GM12878 (cell line): ENCODE measurements around the gene SYT4. TPM values are rescaled to one million over a fixed set of nuclear protein-coding genes. Genes with fewer than 3 reads are reported as not detected.

ENCODE experiments used
- ATAC-seq: fragments of 200-7000 bp; cut with Tn5 transposase; 3 replicates; pipeline ENCODE4 v1.9.1; 2020; ENCODE audit warnings: mild to moderate bottlenecking, moderate library complexity
- BruUV-seq: library from RNA; stranded (reverse); fragments of 400-500 nt; replicated peaks from 2 replicates; lab custom pipeline; 2021; lab: Mats Ljungman, UMichigan
- CTCF ChIA-PET: fragments of 300-600 bp; sonication (Branson Sonifier 250); formaldehyde crosslinking; extraction: SDS; loops from one replicate; lab custom pipeline; 2021; ENCODE audit warnings: inconsistent platforms; lab: Yijun Ruan, JAX
- POLR2A ChIA-PET: fragments of 350-600 bp; formaldehyde crosslinking; extraction: SDS; loops from one replicate; lab custom pipeline; 2021; ENCODE audit warnings: inconsistent platforms; lab: Charles Lee
- RAD21 ChIA-PET: fragments of 300-600 bp; sonication (Branson Sonifier 250); formaldehyde crosslinking; loops from one replicate; lab custom pipeline; 2023; ENCODE audit warnings: antibody characterized with exemption; ENCODE audit not compliant: unreplicated experiment; lab: Charles Lee
- SMC1A ChIA-PET: fragments of 300-600 bp; sonication (Branson Sonifier 250); formaldehyde crosslinking; loops from one replicate; lab custom pipeline; 2023; ENCODE audit not compliant: unreplicated experiment, uncharacterized antibody; lab: Charles Lee
- DNase-seq: peaks from one replicate; pipeline ENCODE4 v3.0.0-alpha.2; 2011; ENCODE audit warnings: low read depth, low spot score
- FAIRE-seq: peaks from 3 replicates; lab custom pipeline; 2011; peaks lifted over from hg19 to GRCh38; lab: Jason Lieb, UNC
- H2AFZ ChIP-seq: 2 replicates; pipeline ENCODE4 v1.6.0; 2011; ENCODE audit warnings: low read depth, low read length, control low read depth; ENCODE audit not compliant: control insufficient read depth
- H3K27ac ChIP-seq: 2 replicates; pipeline ENCODE4 v1.5.1; 2011; ENCODE audit warnings: control low read depth; ENCODE audit not compliant: control insufficient read depth, insufficient read depth
- H3K27me3 ChIP-seq, 2 experiments: replicated peaks in 1 of 2; 2 replicates each; pipeline versions ENCODE4 v1.6.0 to v1.6.1; 2011; ENCODE audit warnings: low read length in 1 of 2; ENCODE audit not compliant: control insufficient read depth in 2 of 2, insufficient read depth in 2 of 2
- H3K36me3 ChIP-seq, 2 experiments: 2 replicates each; pipeline ENCODE4 v1.5.1; 2011; ENCODE audit warnings: low read length in 1 of 2; ENCODE audit not compliant: control insufficient read depth in 2 of 2, insufficient read depth in 2 of 2
- H3K4me1 ChIP-seq: 2 replicates; pipeline ENCODE4 v1.6.1; 2011; ENCODE audit warnings: mild to moderate bottlenecking, low read length, moderate library complexity, mixed read lengths; ENCODE audit not compliant: control insufficient read depth, insufficient read depth
- H3K4me2 ChIP-seq: 2 replicates; pipeline ENCODE4 v1.6.0; 2011; ENCODE audit warnings: control low read depth; ENCODE audit not compliant: control insufficient read depth, insufficient read depth
- H3K4me3 ChIP-seq: fragments of 200-600 bp; sonication (generic); 2 replicates; pipeline ENCODE4 v1.5.1; 2016
- H3K79me2 ChIP-seq: 2 replicates; pipeline ENCODE4 v1.6.0; 2011; ENCODE audit warnings: low read length; ENCODE audit not compliant: control insufficient read depth, insufficient read depth
- H3K9ac ChIP-seq: 2 replicates; pipeline ENCODE4 v1.8.0; 2011; ENCODE audit warnings: low read length, control low read depth, mixed read lengths; ENCODE audit not compliant: control insufficient read depth, insufficient read depth
- H3K9me3 ChIP-seq: replicated peaks from 3 replicates; pipeline ENCODE4 v1.5.1; 2011; ENCODE audit warnings: mild to moderate bottlenecking, low read length; ENCODE audit not compliant: control insufficient read depth, insufficient read depth
- H4K20me1 ChIP-seq: 2 replicates; pipeline ENCODE4 v1.6.0; 2011; ENCODE audit not compliant: control insufficient read depth, insufficient read depth
- CTCF ChIP-seq, 3 experiments: IDR thresholded peaks in 2 of 3; conservative IDR thresholded peaks in 1 of 3; 2 replicates each; pipeline ENCODE4 v1.5.1; 2011; ENCODE audit warnings: low read depth in 3 of 3, low read length in 3 of 3, mild to moderate bottlenecking in 3 of 3, control low read depth in 2 of 3, moderate library complexity in 2 of 3, inconsistent platforms in 1 of 3, mixed read lengths in 1 of 3; ENCODE audit not compliant: control insufficient read depth in 2 of 3, insufficient read depth in 1 of 3; ENCODE audit errors: extremely low read depth in 1 of 3
- FOXM1 ChIP-seq: IDR thresholded peaks from 2 replicates; pipeline ENCODE4 v1.6.1; 2012; ENCODE audit warnings: low read depth, mild to moderate bottlenecking, inconsistent platforms, low read length, moderate library complexity
- HDGF ChIP-seq: fragments of 450-650 bp; IDR thresholded peaks from 2 replicates; pipeline ENCODE4 v1.6.1; 2016; ENCODE audit warnings: antibody characterized with exemption
- NFYB ChIP-seq: IDR thresholded peaks from 2 replicates; pipeline ENCODE4 v1.6.1; 2011; ENCODE audit warnings: low read depth, mild to moderate bottlenecking, low read length, improper control_type of control experiment, moderate library complexity; ENCODE audit not compliant: insufficient read depth
- POLR2A ChIP-seq: IDR thresholded peaks from 2 replicates; pipeline ENCODE4 v1.6.1; 2011; ENCODE audit warnings: low read depth, mild to moderate bottlenecking, low read length
- RB1 ChIP-seq: fragments of 450-650 bp; formaldehyde crosslinking; IDR thresholded peaks from 2 replicates; pipeline ENCODE4 v1.6.1; 2017; ENCODE audit warnings: mild to moderate bottlenecking, borderline replicate concordance
- YBX1 ChIP-seq: fragments of 450-650 bp; IDR thresholded peaks from 2 replicates; pipeline ENCODE4 v1.6.1; 2016; ENCODE audit warnings: antibody characterized with exemption
- YY1 ChIP-seq: IDR thresholded peaks from 2 replicates; pipeline ENCODE4 v1.6.1; 2011; ENCODE audit warnings: low read depth, mild to moderate bottlenecking, low read length
- WGBS: methylation state at CpG from one replicate; pipeline ENCODE4 v1.1.6; 2016; ENCODE audit warnings: low lambda C conversion rate; ENCODE audit not compliant: insufficient replicate concordance, insufficient coverage; ENCODE audit errors: missing lambda C conversion rate; 5-methylcytosine and 5-hydroxymethylcytosine counted together
- in situ Hi-C: fragments of 300-500 bp; cut with MboI; formaldehyde crosslinking; loops from 9 replicates; pipeline ENCODE4 v1.14.3; 2018; ENCODE audit warnings: mixed read lengths
- intact Hi-C: fragments of 100-400 bp; cut with micrococcal nuclease; formaldehyde crosslinking; loops from one replicate; pipeline ENCODE4 v1.14.2; 2022; ENCODE audit not compliant: unreplicated experiment
- polyA plus RNA-seq, 11 experiments: library from polyadenylated mRNA; depleted of rRNA in 4 of 11; unstranded in 6 of 11; stranded (reverse) in 5 of 11; fragments of >200 nt; fragmentation: Nextera tagmentation in 4 of 11; fragmentation: Illumina TruSeq in 1 of 11; extraction: Ambion mirVana in 4 of 11; extraction: Trizol in 1 of 11; gene quantifications; 1 replicate in 1 of 11; 2 replicates in 10 of 11; pipeline versions ENCODE4 v1.2.1 to v1.2.3, GENCODE V29; 2011 to 2016; ENCODE audit warnings: inconsistent platforms in 2 of 11, missing spikeins in 2 of 11, low read depth in 1 of 11
- total RNA-seq, 4 experiments: library from RNA; depleted of rRNA in 3 of 4; stranded (reverse); fragments of >200 nt in 3 of 4; fragmentation: Illumina TruSeq in 1 of 4; extraction: Trizol in 1 of 4; gene quantifications; 2 replicates each; pipeline versions ENCODE4 v1.2.1 to v1.2.3, GENCODE V29; 2013 to 2021
- TF ChIP-seq, protein P1 (sequence below): fragments of 450-650 bp; IDR thresholded peaks from 2 replicates; pipeline ENCODE4 v1.6.1; 2016; ENCODE audit warnings: mild to moderate bottlenecking
- TF ChIP-seq, protein P2 (sequence below): fragments of 450-650 bp; formaldehyde crosslinking; IDR thresholded peaks from 2 replicates; pipeline ENCODE4 v1.5.0; 2022; ENCODE audit warnings: mild to moderate bottlenecking, missing genetic modification characterization

Gene SYT4
- total and polyA plus RNA-seq, 10 of the 15 experiments (the other 5 are each of a cell fraction or from before 2014, with no cell fraction given) = 0.09 to 0.18 (median 0.11) TPM; not detected in 7

GRCh38 chr18:43238429-43238828, 38.9 kb downstream of the SYT4 start:
- H2AFZ ChIP-seq = no peak overlapping the region
- SMC1A ChIA-PET = interaction anchor here (1.2 kb wide), 1 partner anchor 15 kb away, joined by 3 read pairs; no protein-coding TSS in a partner anchor
- no peak overlapping the region for H3K4me2 ChIP-seq
- DNase-seq (no peak), ATAC-seq (no peak), FAIRE-seq (no peak)
- in situ Hi-C loops (no loop called here), intact Hi-C loops (no loop called here)
- H3K27ac ChIP-seq = no peak overlapping the region
- RAD21 ChIA-PET = no interaction called here
- H3K9me3 ChIP-seq = no peaks in the 10 kb centered on the region
- H3K27me3 ChIP-seq = no peaks in the 10 kb centered on the region
- TF ChIP-seq, protein P1, sequence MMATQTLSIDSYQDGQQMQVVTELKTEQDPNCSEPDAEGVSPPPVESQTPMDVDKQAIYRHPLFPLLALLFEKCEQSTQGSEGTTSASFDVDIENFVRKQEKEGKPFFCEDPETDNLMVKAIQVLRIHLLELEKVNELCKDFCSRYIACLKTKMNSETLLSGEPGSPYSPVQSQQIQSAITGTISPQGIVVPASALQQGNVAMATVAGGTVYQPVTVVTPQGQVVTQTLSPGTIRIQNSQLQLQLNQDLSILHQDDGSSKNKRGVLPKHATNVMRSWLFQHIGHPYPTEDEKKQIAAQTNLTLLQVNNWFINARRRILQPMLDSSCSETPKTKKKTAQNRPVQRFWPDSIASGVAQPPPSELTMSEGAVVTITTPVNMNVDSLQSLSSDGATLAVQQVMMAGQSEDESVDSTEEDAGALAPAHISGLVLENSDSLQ = no peak
- POLR2A ChIA-PET = no interaction called here
- H3K36me3 ChIP-seq = no peaks in the 10 kb centered on the region
- BruUV-seq = no TSS peak
- H4K20me1 ChIP-seq = no peaks in the 10 kb centered on the region
- no peak overlapping the region for H3K9ac ChIP-seq
- no peaks in the 10 kb centered on the region for H3K79me2 ChIP-seq
- CTCF ChIA-PET = no interaction called here
- no peak overlapping the region for H3K4me3 ChIP-seq
- 3% methylated on average over 2 of the region's 2 CpGs for WGBS
- no peaks in the 10 kb centered on the region for H3K4me1 ChIP-seq

DNA sequence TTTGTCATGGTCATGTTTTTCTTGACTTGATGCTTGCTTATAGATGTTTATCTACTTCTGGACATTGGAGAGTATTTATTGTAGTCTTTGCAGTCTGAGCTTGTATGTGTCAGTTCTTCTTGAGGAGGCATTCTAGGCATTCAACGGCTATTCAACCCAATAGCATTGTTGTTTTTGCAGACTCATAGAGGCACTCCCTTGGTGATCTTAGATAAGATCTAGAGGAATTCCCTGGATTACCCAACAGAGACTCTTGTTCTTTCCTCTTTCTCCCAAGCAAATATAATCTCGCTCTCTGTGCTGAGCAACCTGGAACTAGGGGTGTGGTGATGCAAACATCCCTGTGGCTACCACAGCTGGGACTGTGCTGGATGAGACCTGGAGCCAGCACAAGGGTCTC, 40.4 kb downstream of the SYT4 start:
- H3K9ac ChIP-seq = no peak overlapping the region
- FAIRE-seq (no peak), ATAC-seq (no peak), DNase-seq (no peak)
- ChIA-PET RAD21 (no interaction called here), CTCF (no interaction called here), SMC1A (interaction anchor here (1.2 kb wide), 1 partner anchor 32 kb away, joined by 3 read pairs; no protein-coding TSS in a partner anchor), POLR2A (no interaction called here)
- no peak overlapping the region for H2AFZ ChIP-seq
- H3K27ac ChIP-seq = no peak overlapping the region
- no peak overlapping the region for H3K4me3 ChIP-seq
- intact Hi-C loops = no loop called here
- 21% methylated on average over 2 of the region's 2 CpGs for WGBS
- H3K4me1 ChIP-seq = no peaks in the 10 kb centered on the region
- no peak overlapping the region for H3K4me2 ChIP-seq
- H4K20me1 ChIP-seq = no peaks in the 10 kb centered on the region
- in situ Hi-C loops = no loop called here
- no TSS peak for BruUV-seq
- no peaks in the 10 kb centered on the region for H3K36me3 ChIP-seq
- H3K79me2 ChIP-seq = no peaks in the 10 kb centered on the region
- no peaks in the 10 kb centered on the region for H3K9me3 ChIP-seq
- H3K27me3 ChIP-seq = no peaks in the 10 kb centered on the region
- no peak for TF ChIP-seq NFYB
- no peak for TF ChIP-seq RB1
- TF ChIP-seq HDGF = no peak
- TF ChIP-seq, protein P2, sequence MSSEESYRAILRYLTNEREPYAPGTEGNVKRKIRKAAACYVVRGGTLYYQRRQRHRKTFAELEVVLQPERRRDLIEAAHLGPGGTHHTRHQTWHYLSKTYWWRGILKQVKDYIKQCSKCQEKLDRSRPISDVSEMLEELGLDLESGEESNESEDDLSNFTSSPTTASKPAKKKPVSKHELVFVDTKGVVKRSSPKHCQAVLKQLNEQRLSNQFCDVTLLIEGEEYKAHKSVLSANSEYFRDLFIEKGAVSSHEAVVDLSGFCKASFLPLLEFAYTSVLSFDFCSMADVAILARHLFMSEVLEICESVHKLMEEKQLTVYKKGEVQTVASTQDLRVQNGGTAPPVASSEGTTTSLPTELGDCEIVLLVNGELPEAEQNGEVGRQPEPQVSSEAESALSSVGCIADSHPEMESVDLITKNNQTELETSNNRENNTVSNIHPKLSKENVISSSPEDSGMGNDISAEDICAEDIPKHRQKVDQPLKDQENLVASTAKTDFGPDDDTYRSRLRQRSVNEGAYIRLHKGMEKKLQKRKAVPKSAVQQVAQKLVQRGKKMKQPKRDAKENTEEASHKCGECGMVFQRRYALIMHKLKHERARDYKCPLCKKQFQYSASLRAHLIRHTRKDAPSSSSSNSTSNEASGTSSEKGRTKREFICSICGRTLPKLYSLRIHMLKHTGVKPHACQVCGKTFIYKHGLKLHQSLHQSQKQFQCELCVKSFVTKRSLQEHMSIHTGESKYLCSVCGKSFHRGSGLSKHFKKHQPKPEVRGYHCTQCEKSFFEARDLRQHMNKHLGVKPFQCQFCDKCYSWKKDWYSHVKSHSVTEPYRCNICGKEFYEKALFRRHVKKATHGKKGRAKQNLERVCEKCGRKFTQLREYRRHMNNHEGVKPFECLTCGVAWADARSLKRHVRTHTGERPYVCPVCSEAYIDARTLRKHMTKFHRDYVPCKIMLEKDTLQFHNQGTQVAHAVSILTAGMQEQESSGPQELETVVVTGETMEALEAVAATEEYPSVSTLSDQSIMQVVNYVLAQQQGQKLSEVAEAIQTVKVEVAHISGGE = no peak
- TF ChIP-seq FOXM1 = no peak
- TF ChIP-seq YBX1 = no peak
- TF ChIP-seq, protein P1 = no peak
- no peak for TF ChIP-seq POLR2A
- no peak for TF ChIP-seq YY1
- no peak for TF ChIP-seq CTCF (IDR thresholded peaks at IDR 0.05 in 2 of 3, conservative IDR thresholded peaks at IDR 0.05 in 1 of 3; ENCODE audit: control insufficient read depth in 2 of 3, extremely low read depth in 1 of 3, insufficient read depth in 1 of 3, low read depth in 3 of 3, low read length in 3 of 3)
